CD4-positive, alpha-beta T cell treated with Interleukin-17A for 1 hour (primary cell): ENCODE data around the gene RPS21.

Experiments used
- DNase-seq: peaks from one replicate; pipeline ENCODE4 v3.0.0-alpha.2; 2020

The RPS21 gene

GRCh38 chr20:62400021-62400420, 13.1 kb downstream of the RPS21 start:
- DNase-seq: no peak

- no peak for DNase-seq
These were observed 13.6 kb downstream of the RPS21 start for GRCh38 chr20:62400541-62400940.

GRCh38 chr20:62401331-62401779, 14.5 kb downstream of the RPS21 start:
- no peak for DNase-seq

GRCh38 chr20:62402456-62403150, 15.7 kb downstream of the RPS21 start:
- no peak for DNase-seq

- no peak for DNase-seq
These were observed 16.4 kb downstream of the RPS21 start for GRCh38 chr20:62403331-62403730.

GRCh38 chr20:62404112-62404665, 17.3 kb downstream of the RPS21 start:
- DNase-seq: no peak

GRCh38 chr20:62404761-62405107, 17.8 kb downstream of the RPS21 start:
- no peak for DNase-seq

- no peak for DNase-seq
These were observed 18.4 kb downstream of the RPS21 start for GRCh38 chr20:62405108-62405980.

- DNase-seq: no peak
These were observed 19.1 kb downstream of the RPS21 start for GRCh38 chr20:62405981-62406513.

- no peak for DNase-seq
These were observed 19.8 kb downstream of the RPS21 start for GRCh38 chr20:62406635-62407176.

- DNase-seq: peak; percentile 93
These were observed 20.5 kb downstream of the RPS21 start, which contains the start of gene CABLES2 for GRCh38 chr20:62407221-62407992. TSS of gene CABLES2 (minus strand) at chr20:62407285. CDS start at chr20:62407276, 9 bp downstream.

- no peak for DNase-seq
These were observed 21.2 kb downstream of the RPS21 start for GRCh38 chr20:62408055-62408454.

GRCh38 chr20:62408640-62409039, 21.7 kb downstream of the RPS21 start:
- DNase-seq: no peak

- DNase-seq: no peak
These were observed 22.4 kb downstream of the RPS21 start for GRCh38 chr20:62409086-62409853.

- DNase-seq: peak; percentile 30
These were observed 23.2 kb downstream of the RPS21 start for GRCh38 chr20:62409931-62410745.

GRCh38 chr20:62410746-62411478, 24.0 kb downstream of the RPS21 start:
- no peak for DNase-seq

GRCh38 chr20:62411479-62412193, 24.7 kb downstream of the RPS21 start:
- no peak for DNase-seq

- no peak for DNase-seq
These were observed 25.5 kb downstream of the RPS21 start for GRCh38 chr20:62412194-62413024.
